Left lung (tissue), 10 donors: ENCODE results near the gene NTF3. TPM values are rescaled to one million over a fixed set of nuclear protein-coding genes. Genes with fewer than 3 reads are reported as not detected.

Experiments
- ATAC-seq: fragments of 200-7000 bp; cut with Tn5 transposase; one replicate; pipeline ENCODE4 v1.9.1; 2020; ENCODE audit warnings: moderate library complexity
- DNase-seq, 4 donors: peaks; one replicate each; pipeline ENCODE4 v3.0.0-alpha.2; 2013 to 2020
- H3K27ac ChIP-seq, 2 donors: fragments of 200-600 bp; sonication (generic) in 1 of 2; one replicate each; pipeline versions ENCODE4 v1.5.0 to v1.8.0; 2020 to 2021
- H3K27me3 ChIP-seq, 2 donors: fragments of 200-600 bp; sonication (generic) in 1 of 2; one replicate each; pipeline versions ENCODE4 v1.5.0 to v1.8.0; 2020 to 2021
- H3K36me3 ChIP-seq, 2 donors: fragments of 200-600 bp; sonication (generic) in 1 of 2; one replicate each; pipeline versions ENCODE4 v1.5.0 to v1.8.0; 2020 to 2021
- H3K4me1 ChIP-seq, 2 donors: fragments of 200-600 bp; one replicate each; pipeline ENCODE4 v1.8.0; 2021
- H3K4me3 ChIP-seq, 2 donors: fragments of 200-600 bp; sonication (generic) in 1 of 2; one replicate each; pipeline versions ENCODE4 v1.5.0 to v1.8.0; 2020 to 2021; ENCODE audit warnings: mild to moderate bottlenecking in 1 of 2
- H3K9me3 ChIP-seq, 2 donors: fragments of 200-600 bp; sonication (generic) in 1 of 2; one replicate each; pipeline versions ENCODE4 v1.5.0 to v1.8.0; 2020 to 2021
- CTCF ChIP-seq, 2 donors: fragments of 200-600 bp; sonication (generic) in 1 of 2; IDR thresholded peaks; one replicate each; pipeline versions ENCODE4 v1.5.0 to v1.8.0; 2021; ENCODE audit warnings: antibody characterized with exemption in 2 of 2
- intact Hi-C, 2 donors: fragments of 100-400 bp; cut with DNase I; formaldehyde crosslinking; loops; one replicate each; pipeline versions ENCODE4 v1.11.2 to v1.14.2; 2022
- polyA plus RNA-seq, 6 donors: library from polyadenylated mRNA; unstranded; fragments of 120-200 nt; gene quantifications; one replicate each; pipeline ENCODE4 v1.2.1, GENCODE V29; 2013; ENCODE audit not compliant: insufficient read length in 6 of 6
- total RNA-seq, 2 donors: library from RNA; stranded (reverse); fragmentation: NEBNext Ultra II Directional; extraction: Animal tissue kit (Norgen Biotek cat#: 25700); gene quantifications; one replicate each; pipeline ENCODE4 v1.2.1, GENCODE V29; 2021
- donor health status: DM: no; HTN: yes; CAD: no.
- donor health status: DM: no; HTN: no; CAD: no.

NTF3 gene
- total and polyA plus RNA-seq, 8 donors: 0.35 to 5.1 (median 2.8) TPM

- Histone ChIP-seq H3K27me3 (peaks cover 0 to 17% of the 10 kb centered on the region in 2 donors), H3K4me3 (no peak overlapping the region), H3K9me3 (no peaks in the 10 kb centered on the region), H3K36me3 (no peaks in the 10 kb centered on the region), H3K4me1 (peaks cover 3 to 4% of the 10 kb centered on the region in 2 donors), H3K27ac (no peak overlapping the region)
- TF ChIP-seq CTCF (IDR thresholded peaks at IDR 0.05): no peak
- DNase-seq (no peak), ATAC-seq (no peak)
- intact Hi-C loops: no loop called here
These were observed 77.2 kb downstream of the NTF3 start for GRCh38 chr12:5509102-5509501.

GRCh38 chr12:5509557-5509956 lies 77.6 kb downstream of the NTF3 start:
- peaks cover 3 to 4% of the 10 kb centered on the region in 2 donors for H3K4me1 ChIP-seq
- H3K9me3 ChIP-seq: no peaks in the 10 kb centered on the region
- H3K27ac ChIP-seq: no peak overlapping the region
- H3K4me3 ChIP-seq: no peak overlapping the region
- intact Hi-C loops: no loop called here
- DNase-seq (no peak), ATAC-seq (no peak)
- no peaks in the 10 kb centered on the region for H3K36me3 ChIP-seq
- TF ChIP-seq CTCF (IDR thresholded peaks at IDR 0.05): no peak
- H3K27me3 ChIP-seq: peaks cover 0 to 17% of the 10 kb centered on the region in 2 donors

GRCh38 chr12:5510251-5510805 lies 78.4 kb downstream of the NTF3 start:
- Histone ChIP-seq H3K4me1 (peaks cover 3 to 4% of the 10 kb centered on the region in 2 donors), H3K27ac (no peak overlapping the region), H3K9me3 (no peaks in the 10 kb centered on the region), H3K36me3 (no peaks in the 10 kb centered on the region), H3K4me3 (no peak overlapping the region), H3K27me3 (peaks cover 0 to 17% of the 10 kb centered on the region in 2 donors)
- TF ChIP-seq CTCF (IDR thresholded peaks at IDR 0.05): no peak
- no peak for ATAC-seq
- no peak for DNase-seq
- intact Hi-C loops: no loop called here

- peaks cover 3 to 4% of the 10 kb centered on the region in 2 donors for H3K4me1 ChIP-seq
- no peak for DNase-seq
- intact Hi-C loops: no loop called here
- H3K36me3 ChIP-seq: no peaks in the 10 kb centered on the region
- peaks cover 0 to 17% of the 10 kb centered on the region in 2 donors for H3K27me3 ChIP-seq
- no peaks in the 10 kb centered on the region for H3K9me3 ChIP-seq
- ATAC-seq: no peak
- no peak overlapping the region for H3K4me3 ChIP-seq
- TF ChIP-seq CTCF (IDR thresholded peaks at IDR 0.05): no peak
- H3K27ac ChIP-seq: no peak overlapping the region
These were observed 79.3 kb downstream of the NTF3 start for GRCh38 chr12:5511256-5511643.

- no peaks in the 10 kb centered on the region for H3K9me3 ChIP-seq
- TF ChIP-seq CTCF (IDR thresholded peaks at IDR 0.05): peak; percentile 20 to 23
- H3K27ac ChIP-seq: no peak overlapping the region
- no peaks in the 10 kb centered on the region for H3K36me3 ChIP-seq
- intact Hi-C loops: no loop called here
- DNase-seq: peak in 3 of 4 donors; percentile 46 to 66 (median 55)
- H3K4me3 ChIP-seq: no peak overlapping the region
- H3K27me3 ChIP-seq: peaks cover 0 to 17% of the 10 kb centered on the region in 2 donors
- peak; percentile 27 for ATAC-seq
- peaks cover 3 to 4% of the 10 kb centered on the region in 2 donors for H3K4me1 ChIP-seq
These were observed 80.0 kb downstream of the NTF3 start for GRCh38 chr12:5511644-5512600.
